Measurements from ENCODE around the gene NPAS3.

The NPAS3 gene

DNA sequence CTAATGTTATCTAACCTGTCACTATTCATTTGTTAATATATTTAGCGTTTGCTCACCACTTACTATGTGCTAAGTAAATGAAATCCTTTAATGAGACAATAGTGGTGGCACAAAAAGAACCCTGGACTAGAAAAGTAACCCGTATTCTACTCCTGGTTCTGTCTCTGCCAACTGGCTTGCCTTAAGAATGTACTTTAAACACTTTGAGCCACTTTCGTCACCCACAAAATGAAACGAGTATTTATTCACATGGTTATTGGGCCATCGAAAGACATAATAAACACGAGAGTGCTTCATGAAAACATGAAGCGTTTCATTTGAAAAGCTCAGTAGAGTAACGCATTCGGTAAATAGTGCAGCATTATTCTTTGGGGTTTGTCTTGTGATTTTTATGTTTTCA lies 757.5 kb downstream of the NPAS3 start:
- Histone ChIP-seq H3K9me3 (ENCODE audit: control insufficient read depth, insufficient read depth, low read depth, low read length) (no peaks in the 10 kb centered on the region), H3K27ac (ENCODE audit: extremely low read depth, low read depth, low read length) (no peak overlapping the region), H3K4me3 (ENCODE audit: low read depth, low read length) (no peak overlapping the region), H3K36me3 (ENCODE audit: control insufficient read depth in 2 of 2, insufficient read depth in 1 of 2, low read length in 2 of 2) (no peaks in the 10 kb centered on the region), H3K4me1 (ENCODE audit: control insufficient read depth, insufficient read depth, low read length) (no peaks in the 10 kb centered on the region)
- CTCF ChIA-PET: interaction anchor here (0.7 kb wide), 1 partner anchor 22 kb away, joined by 3 read pairs; no protein-coding TSS in a partner anchor
- TF ChIP-seq ZNF146 (tag by site-specific recombination; IDR thresholded peaks at IDR 0.05) (no peak), SP7 (tag by site-specific recombination; IDR thresholded peaks at IDR 0.05) (no peak), ZNF221 (tag by site-specific recombination; IDR thresholded peaks at IDR 0.05; ENCODE audit: borderline replicate concordance) (no peak), ZNF529 (tag by site-specific recombination; IDR thresholded peaks at IDR 0.05; ENCODE audit: insufficient replicate concordance) (no peak), ZNF133 (tag by site-specific recombination; IDR thresholded peaks at IDR 0.05) (no peak), ZNF621 (tag by site-specific recombination; IDR thresholded peaks at IDR 0.05) (no peak), ZNF560 (tag by site-specific recombination; IDR thresholded peaks at IDR 0.05; ENCODE audit: borderline replicate concordance) (no peak), ZNF677 (tag by site-specific recombination; IDR thresholded peaks at IDR 0.05) (no peak)
- TF ChIP-seq, protein P1, sequence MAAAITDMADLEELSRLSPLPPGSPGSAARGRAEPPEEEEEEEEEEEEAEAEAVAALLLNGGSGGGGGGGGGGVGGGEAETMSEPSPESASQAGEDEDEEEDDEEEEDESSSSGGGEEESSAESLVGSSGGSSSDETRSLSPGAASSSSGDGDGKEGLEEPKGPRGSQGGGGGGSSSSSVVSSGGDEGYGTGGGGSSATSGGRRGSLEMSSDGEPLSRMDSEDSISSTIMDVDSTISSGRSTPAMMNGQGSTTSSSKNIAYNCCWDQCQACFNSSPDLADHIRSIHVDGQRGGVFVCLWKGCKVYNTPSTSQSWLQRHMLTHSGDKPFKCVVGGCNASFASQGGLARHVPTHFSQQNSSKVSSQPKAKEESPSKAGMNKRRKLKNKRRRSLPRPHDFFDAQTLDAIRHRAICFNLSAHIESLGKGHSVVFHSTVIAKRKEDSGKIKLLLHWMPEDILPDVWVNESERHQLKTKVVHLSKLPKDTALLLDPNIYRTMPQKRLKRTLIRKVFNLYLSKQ (tag by site-specific recombination; IDR thresholded peaks at IDR 0.05; ENCODE audit: borderline replicate concordance): no peak
- POLR2A ChIA-PET: no interaction called here

DNA sequence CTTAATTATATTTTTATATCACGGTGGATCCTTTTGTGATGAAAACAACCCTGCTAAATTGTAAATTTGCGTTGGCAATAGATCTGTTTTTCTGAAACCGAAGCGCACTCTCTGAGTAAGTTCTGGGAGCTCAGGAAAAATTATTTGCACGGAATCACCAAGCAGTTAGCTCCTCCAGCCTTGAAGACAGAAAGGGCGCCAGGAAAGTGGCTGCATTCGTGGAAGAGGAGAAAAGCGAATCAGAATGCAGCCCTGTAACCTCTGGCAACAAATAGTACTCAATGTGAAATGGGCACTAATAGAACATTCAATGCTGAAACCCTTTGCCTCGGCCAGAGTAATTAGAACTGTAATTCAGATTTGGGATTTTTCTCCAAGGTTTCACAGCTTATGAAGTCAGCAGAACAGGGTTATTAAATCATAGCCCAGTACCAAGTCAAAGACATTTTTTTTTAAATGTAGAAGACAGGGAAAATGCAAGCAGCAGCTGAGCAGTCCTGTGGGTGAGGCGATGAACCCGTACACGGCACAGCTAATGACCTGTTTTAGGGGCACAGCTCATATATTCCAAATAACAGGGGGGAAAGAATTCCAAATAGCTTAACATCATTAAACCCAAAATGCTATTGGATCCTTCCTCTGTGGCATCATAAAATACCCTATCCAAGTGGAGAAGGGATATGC lies 760.8 kb downstream of the NPAS3 start:
- no peaks in the 10 kb centered on the region; the same call in 1 of the 2 replicates for H3K4me1 ChIP-seq (ENCODE audit: control insufficient read depth, insufficient read depth, low read length)
- ChIA-PET POLR2A (no interaction called here), CTCF (interaction anchor here (0.6 kb wide), 1 partner anchor 1452 kb away, joined by 3 read pairs; no protein-coding TSS in a partner anchor)
- H3K27ac ChIP-seq (ENCODE audit: extremely low read depth, low read depth, low read length): no peak overlapping the region
- no peak overlapping the region for H3K4me3 ChIP-seq (ENCODE audit: low read depth, low read length)
- H3K36me3 ChIP-seq (ENCODE audit: control insufficient read depth in 2 of 2, insufficient read depth in 1 of 2, low read length in 2 of 2): no peaks in the 10 kb centered on the region
- H3K9me3 ChIP-seq (ENCODE audit: control insufficient read depth, insufficient read depth, low read depth, low read length): no peaks in the 10 kb centered on the region
- TF ChIP-seq, protein P2, sequence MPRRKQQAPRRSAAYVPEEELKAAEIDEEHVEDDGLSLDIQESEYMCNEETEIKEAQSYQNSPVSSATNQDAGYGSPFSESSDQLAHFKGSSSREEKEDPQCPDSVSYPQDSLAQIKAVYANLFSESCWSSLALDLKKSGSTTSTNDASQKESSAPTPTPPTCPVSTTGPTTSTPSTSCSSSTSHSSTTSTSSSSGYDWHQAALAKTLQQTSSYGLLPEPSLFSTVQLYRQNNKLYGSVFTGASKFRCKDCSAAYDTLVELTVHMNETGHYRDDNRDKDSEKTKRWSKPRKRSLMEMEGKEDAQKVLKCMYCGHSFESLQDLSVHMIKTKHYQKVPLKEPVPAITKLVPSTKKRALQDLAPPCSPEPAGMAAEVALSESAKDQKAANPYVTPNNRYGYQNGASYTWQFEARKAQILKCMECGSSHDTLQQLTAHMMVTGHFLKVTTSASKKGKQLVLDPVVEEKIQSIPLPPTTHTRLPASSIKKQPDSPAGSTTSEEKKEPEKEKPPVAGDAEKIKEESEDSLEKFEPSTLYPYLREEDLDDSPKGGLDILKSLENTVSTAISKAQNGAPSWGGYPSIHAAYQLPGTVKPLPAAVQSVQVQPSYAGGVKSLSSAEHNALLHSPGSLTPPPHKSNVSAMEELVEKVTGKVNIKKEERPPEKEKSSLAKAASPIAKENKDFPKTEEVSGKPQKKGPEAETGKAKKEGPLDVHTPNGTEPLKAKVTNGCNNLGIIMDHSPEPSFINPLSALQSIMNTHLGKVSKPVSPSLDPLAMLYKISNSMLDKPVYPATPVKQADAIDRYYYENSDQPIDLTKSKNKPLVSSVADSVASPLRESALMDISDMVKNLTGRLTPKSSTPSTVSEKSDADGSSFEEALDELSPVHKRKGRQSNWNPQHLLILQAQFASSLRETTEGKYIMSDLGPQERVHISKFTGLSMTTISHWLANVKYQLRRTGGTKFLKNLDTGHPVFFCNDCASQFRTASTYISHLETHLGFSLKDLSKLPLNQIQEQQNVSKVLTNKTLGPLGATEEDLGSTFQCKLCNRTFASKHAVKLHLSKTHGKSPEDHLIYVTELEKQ (tag by site-specific recombination; IDR thresholded peaks at IDR 0.05; ENCODE audit: borderline replicate concordance): no peak
- no peak for TF ChIP-seq TRIM28 (IDR thresholded peaks at IDR 0.05; ENCODE audit: borderline replicate concordance, low read length)
- TF ChIP-seq, protein P3, sequence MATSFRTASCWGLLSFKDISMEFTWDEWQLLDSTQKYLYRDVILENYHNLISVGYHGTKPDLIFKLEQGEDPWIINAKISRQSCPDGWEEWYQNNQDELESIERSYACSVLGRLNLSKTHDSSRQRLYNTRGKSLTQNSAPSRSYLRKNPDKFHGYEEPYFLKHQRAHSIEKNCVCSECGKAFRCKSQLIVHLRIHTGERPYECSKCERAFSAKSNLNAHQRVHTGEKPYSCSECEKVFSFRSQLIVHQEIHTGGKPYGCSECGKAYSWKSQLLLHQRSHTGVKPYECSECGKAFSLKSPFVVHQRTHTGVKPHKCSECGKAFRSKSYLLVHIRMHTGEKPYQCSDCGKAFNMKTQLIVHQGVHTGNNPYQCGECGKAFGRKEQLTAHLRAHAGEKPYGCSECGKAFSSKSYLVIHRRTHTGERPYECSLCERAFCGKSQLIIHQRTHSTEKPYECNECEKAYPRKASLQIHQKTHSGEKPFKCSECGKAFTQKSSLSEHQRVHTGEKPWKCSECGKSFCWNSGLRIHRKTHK (tag by site-specific recombination; IDR thresholded peaks at IDR 0.05): no peak
- TF ChIP-seq, protein P4, sequence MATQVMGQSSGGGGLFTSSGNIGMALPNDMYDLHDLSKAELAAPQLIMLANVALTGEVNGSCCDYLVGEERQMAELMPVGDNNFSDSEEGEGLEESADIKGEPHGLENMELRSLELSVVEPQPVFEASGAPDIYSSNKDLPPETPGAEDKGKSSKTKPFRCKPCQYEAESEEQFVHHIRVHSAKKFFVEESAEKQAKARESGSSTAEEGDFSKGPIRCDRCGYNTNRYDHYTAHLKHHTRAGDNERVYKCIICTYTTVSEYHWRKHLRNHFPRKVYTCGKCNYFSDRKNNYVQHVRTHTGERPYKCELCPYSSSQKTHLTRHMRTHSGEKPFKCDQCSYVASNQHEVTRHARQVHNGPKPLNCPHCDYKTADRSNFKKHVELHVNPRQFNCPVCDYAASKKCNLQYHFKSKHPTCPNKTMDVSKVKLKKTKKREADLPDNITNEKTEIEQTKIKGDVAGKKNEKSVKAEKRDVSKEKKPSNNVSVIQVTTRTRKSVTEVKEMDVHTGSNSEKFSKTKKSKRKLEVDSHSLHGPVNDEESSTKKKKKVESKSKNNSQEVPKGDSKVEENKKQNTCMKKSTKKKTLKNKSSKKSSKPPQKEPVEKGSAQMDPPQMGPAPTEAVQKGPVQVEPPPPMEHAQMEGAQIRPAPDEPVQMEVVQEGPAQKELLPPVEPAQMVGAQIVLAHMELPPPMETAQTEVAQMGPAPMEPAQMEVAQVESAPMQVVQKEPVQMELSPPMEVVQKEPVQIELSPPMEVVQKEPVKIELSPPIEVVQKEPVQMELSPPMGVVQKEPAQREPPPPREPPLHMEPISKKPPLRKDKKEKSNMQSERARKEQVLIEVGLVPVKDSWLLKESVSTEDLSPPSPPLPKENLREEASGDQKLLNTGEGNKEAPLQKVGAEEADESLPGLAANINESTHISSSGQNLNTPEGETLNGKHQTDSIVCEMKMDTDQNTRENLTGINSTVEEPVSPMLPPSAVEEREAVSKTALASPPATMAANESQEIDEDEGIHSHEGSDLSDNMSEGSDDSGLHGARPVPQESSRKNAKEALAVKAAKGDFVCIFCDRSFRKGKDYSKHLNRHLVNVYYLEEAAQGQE (tag by site-specific recombination; IDR thresholded peaks at IDR 0.05): no peak
- TF ChIP-seq PRDM1 (tag by site-specific recombination; IDR thresholded peaks at IDR 0.05): no peak
- TF ChIP-seq ZNF433 (tag by site-specific recombination; IDR thresholded peaks at IDR 0.05; ENCODE audit: low read depth): no peak
- TF ChIP-seq ZNF596 (tag by site-specific recombination; IDR thresholded peaks at IDR 0.05): no peak
- TF ChIP-seq ZNF221 (tag by site-specific recombination; IDR thresholded peaks at IDR 0.05; ENCODE audit: borderline replicate concordance): no peak
- TF ChIP-seq WT1 (tag by site-specific recombination; IDR thresholded peaks at IDR 0.05): no peak
- TF ChIP-seq ZSCAN23 (tag by site-specific recombination; IDR thresholded peaks at IDR 0.05): no peak
- TF ChIP-seq ZNF121 (tag by site-specific recombination; IDR thresholded peaks at IDR 0.05): no peak
- TF ChIP-seq, protein P5, sequence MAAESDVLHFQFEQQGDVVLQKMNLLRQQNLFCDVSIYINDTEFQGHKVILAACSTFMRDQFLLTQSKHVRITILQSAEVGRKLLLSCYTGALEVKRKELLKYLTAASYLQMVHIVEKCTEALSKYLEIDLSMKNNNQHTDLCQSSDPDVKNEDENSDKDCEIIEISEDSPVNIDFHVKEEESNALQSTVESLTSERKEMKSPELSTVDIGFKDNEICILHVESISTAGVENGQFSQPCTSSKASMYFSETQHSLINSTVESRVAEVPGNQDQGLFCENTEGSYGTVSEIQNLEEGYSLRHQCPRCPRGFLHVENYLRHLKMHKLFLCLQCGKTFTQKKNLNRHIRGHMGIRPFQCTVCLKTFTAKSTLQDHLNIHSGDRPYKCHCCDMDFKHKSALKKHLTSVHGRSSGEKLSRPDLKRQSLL (tag by site-specific recombination; IDR thresholded peaks at IDR 0.05): no peak
- TF ChIP-seq KLF9 (tag by site-specific recombination; IDR thresholded peaks at IDR 0.05; ENCODE audit: low read depth): no peak
- TF ChIP-seq ZNF2 (tag by site-specific recombination; IDR thresholded peaks at IDR 0.05): no peak
- TF ChIP-seq ZFP3 (tag by site-specific recombination; IDR thresholded peaks at IDR 0.05; ENCODE audit: low read depth): no peak
- TF ChIP-seq ZBTB21 (tag by site-specific recombination; IDR thresholded peaks at IDR 0.05): no peak
